HL-60/S4 treated with phorbol 12-myristate 13-acetate at 8.2 ng/mL for 4 days and 3 days (cell line): Measurements from ENCODE around the gene FLT3LG.

Source experiments
- in situ Hi-C: fragments of 300-500 bp; cut with MboI; formaldehyde crosslinking; loops from 2 replicates; pipeline ENCODE4 v1.15.0; 2022; ENCODE audit warnings: low sequenced_read_pairs

The FLT3LG gene

DNA sequence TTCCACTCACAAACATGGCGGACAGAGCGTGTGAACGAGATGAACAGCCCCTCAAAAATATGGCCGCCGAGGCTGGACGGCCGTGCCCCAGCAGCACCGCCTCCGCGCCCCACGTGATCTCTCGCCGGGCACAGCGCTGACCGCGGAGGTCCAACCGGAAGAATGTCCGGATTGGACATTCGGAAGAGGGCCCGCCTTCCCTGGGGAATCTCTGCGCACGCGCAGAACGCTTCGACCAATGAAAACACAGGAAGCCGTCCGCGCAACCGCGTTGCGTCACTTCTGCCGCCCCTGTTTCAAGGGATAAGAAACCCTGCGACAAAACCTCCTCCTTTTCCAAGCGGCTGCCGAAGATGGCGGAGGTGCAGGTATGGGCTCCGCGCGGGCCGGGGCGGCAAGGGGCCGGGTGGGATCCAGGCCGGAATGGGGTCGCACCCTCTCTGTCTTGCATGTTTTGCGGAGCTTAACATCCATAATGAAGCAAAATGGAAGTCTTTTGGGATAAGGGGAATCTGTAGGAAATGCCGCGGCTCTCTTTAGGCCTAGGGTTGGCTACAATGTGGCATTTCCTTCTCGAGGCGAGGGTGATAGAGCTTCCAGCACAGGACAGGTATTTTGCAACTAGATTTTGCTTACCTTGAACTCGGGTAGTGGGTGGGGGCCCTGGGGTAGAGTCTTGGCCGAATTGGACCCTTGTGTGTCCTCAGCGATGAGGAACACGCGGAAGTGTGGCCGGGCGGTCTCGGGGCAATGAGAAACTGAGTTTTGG lies 13.4 kb downstream of the FLT3LG start, which contains the start of gene RPL13A:
Gene RPL13A (plus strand): TSS at position 332 of the 769 bp plus-strand sequence. CDS start 22 bp downstream, at position 354.
- in situ Hi-C loops, result no loop called here

DNA sequence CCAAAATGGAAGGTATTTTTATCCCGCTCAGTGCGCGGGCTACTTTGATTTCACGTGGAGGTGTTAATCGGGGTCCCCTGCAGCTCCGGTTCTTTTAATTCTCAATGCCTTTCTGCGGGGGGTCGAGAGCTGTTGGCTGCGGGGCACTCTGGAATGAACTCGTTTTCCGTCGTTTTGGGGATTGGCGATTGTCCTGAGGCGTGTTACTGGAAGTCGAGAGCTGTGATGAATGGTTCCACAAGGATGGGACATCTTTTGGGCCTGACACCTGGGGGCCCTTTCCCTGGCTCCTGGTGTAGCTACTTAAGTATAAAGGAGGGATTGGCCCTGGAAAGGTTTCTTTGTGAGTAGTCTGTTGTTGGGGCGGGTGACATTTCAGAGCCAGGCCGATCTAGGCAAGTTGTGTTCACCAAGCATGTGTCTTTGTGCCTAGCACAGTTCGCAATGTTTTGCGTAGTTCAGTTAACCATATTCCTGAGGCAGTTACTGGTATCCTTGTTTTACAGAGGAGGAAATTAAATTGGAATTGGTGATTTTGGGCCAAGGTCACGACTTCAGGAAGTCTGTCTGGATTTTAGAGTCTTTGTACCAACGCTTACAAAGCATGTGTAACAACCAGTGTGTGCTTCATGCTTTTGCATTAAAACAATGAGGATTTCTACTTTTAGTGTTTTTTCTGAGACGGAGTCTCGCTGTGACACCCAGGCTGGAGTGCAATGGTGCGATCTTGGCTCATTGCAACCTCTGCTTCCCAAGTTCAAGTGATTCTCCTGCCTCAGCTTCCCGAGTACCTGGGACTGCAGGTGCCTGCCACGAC lies 14.2 kb downstream of the FLT3LG start:
- in situ Hi-C loops, result no loop called here

DNA sequence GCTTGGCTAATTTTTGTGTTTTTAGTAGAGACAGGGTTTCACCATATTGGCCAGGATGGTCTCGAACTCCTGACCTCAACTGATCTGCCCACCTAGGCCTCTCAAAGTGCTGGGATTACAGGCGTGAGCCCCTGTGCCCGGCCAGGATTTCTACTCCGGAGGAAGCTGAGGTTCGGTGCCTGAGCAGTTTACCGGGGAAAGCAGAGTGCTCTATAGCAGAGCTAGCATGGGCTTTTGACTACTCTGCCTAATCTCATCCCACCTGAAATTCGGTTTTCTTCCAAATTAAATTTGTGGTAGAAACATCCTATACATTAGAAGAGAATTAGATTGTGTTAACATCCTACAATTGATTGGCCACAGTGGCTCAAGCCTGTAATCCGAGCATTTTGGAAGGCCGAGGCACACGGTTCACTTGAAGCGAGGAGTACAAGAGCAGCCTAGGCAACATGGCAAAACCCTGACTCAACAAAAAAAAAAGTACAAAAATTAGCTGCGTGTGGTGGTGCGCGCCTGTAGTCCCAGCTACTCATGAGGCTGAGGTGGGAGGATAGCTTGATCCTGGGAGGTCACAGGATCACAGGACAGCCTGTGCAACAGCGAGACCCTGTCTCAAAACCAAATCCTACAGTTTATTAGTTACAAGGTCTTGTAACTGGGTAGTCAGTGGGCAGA lies 15.0 kb downstream of the FLT3LG start:
- in situ Hi-C loops, result no loop called here

DNA sequence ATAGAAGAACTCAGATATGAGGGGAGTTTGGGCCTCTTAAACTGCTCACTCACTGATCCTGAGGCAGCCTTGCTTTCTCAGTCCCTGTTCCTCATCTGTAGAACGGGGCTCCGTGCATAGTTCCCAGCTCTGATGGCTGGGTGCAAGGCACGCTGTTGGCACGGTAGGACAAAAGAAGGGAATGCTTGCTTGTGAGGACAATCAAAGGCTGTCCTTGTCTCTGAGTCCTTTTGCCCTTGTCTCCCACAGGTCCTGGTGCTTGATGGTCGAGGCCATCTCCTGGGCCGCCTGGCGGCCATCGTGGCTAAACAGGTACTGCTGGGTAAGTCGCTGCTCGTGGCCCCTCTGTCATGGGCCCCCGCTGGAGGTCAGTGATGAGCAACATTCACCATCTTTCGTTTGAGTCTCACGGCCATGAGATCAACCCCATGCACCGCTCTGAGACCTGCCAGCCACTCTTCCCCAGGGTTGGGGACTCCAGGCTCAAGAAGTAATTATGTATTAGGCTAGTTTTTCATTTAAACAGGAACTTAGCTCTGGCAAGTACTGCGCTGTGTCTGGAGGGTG lies 15.7 kb downstream of the FLT3LG start:
- in situ Hi-C loops, result no loop called here

DNA sequence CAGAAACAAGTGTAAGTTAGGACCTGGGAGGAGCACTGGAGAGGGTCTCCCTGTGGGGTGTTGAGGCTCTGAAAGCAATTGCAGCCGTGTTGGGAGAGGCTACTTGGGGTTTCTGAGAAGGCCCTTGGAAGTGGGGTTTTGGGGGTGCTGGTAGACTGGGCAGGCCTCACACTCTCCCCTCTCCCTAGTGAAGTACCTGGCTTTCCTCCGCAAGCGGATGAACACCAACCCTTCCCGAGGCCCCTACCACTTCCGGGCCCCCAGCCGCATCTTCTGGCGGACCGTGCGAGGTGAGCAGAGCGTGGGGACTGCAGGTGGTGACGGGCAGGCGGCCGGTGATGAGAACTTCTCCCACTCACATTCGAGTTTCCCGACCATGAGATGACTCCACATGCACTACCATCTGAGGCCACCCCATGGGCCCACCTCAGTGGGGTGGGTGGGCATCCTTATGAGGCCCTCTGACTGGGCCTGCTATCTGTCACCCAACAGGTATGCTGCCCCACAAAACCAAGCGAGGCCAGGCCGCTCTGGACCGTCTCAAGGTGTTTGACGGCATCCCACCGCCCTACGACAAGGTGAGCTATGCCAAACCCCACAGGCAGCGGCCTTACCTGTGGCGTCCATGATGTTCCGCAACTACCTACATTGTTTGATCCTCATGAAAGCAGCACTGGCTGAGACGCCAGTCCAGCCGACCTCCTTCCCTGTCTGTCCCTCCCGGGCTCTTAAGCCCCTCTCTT lies 16.4 kb downstream of the FLT3LG start:
- in situ Hi-C loops, result no loop called here

DNA sequence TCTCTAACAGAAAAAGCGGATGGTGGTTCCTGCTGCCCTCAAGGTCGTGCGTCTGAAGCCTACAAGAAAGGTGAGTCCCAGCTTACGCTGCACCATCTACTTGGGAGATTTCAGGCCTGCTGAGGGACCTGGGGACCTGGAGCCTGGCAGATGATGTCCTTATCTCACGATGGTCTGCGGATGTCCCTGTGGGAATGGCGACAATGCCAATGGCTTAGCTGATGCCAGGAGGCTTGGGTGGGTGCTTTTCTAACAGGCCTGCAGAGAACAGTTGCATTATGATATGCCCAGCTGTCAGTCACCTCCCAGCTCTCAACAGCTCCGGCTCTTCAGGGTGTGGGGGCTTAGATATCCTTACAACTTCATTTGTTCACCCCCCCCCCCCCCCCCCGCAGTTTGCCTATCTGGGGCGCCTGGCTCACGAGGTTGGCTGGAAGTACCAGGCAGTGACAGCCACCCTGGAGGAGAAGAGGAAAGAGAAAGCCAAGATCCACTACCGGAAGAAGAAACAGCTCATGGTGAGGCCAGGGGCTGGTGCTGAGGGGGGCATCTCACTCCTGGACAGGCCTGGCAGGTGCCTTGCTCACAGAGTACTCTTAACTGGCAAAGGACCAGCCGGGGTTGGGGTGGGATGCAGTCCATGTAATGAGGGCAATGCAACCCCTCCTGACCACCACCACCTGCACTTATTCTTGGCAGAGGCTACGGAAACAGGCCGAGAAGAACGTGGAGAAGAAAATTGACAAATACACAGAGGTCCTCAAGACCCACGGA lies 17.2 kb downstream of the FLT3LG start:
- in situ Hi-C loops, result no loop called here

DNA sequence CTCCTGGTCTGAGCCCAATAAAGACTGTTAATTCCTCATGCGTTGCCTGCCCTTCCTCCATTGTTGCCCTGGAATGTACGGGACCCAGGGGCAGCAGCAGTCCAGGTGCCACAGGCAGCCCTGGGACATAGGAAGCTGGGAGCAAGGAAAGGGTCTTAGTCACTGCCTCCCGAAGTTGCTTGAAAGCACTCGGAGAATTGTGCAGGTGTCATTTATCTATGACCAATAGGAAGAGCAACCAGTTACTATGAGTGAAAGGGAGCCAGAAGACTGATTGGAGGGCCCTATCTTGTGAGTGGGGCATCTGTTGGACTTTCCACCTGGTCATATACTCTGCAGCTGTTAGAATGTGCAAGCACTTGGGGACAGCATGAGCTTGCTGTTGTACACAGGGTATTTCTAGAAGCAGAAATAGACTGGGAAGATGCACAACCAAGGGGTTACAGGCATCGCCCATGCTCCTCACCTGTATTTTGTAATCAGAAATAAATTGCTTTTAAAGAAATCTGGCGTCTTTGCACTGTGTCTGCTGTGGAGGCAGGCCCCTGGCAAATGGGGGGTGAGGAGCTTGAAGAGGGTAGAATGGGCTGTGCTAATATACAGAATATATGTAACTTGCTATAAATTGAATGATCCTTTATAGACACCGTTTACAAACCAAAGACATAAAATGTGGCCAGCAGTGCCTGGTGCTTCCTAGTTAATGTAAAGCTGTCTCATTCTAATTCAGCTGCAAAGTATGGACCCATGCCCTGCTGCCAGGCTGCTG lies 18.0 kb downstream of the FLT3LG start:
- in situ Hi-C loops, result no loop called here

DNA sequence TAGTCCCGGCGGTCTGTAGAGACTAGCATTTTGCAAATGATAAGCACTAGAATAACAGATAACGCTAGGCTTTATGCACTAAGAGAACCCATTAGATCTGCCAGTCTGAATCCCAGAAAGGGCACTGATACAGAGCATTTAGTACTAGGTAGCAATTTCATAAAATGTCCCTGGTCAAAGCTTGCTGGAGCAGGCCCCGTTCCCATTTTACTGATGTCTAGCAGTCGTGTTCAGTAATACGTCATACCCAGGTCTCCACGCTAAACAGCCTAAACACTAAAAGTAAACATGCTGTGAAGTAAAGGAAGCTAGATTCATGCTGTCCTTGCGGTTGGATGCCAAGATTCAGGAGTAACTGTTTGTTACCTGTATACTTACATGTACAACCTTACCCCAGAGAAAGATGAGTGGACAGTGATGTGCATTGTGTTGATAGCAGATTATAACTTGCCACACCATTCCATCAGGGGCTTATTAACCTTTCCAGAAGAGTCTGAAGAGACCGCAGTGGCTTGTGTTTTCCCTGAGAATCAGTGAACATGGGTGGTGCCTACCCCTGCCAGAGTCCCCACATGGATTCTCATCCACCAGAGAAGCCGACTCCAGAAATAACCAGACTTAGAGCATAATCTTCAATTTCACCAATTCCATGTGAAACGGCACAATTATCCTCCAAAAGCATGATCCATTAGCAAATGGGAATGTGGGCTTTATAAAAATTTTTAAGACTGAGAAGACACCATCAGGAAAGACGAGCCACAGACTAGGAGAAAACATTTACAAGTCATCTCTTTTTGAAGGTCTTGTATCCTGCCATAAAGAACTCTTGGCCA lies 18.8 kb downstream of the FLT3LG start:
- in situ Hi-C loops, result no loop called here

DNA sequence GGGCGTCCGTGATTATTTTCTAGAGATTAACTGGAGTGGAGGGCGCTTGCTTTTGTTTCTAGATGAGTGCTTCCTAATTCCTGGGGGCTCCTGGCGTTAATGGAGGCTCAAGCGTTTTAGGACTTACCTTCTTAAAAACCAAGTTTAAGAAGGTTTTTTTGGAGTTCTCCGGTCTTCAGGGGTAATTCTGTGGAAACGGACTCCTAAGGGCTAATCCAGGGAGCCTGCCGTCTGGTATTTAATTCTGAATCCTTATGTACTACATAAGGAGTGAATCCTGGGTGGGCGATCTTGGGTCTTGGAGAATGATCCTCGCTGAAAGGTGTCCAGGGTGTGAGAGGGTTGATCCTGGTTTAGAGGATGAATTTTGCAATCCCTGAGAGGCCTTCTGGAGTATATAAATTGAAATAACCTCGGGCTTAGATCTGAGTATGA lies 22.6 kb downstream of the FLT3LG start:
- in situ Hi-C loops, result no loop called here

DNA sequence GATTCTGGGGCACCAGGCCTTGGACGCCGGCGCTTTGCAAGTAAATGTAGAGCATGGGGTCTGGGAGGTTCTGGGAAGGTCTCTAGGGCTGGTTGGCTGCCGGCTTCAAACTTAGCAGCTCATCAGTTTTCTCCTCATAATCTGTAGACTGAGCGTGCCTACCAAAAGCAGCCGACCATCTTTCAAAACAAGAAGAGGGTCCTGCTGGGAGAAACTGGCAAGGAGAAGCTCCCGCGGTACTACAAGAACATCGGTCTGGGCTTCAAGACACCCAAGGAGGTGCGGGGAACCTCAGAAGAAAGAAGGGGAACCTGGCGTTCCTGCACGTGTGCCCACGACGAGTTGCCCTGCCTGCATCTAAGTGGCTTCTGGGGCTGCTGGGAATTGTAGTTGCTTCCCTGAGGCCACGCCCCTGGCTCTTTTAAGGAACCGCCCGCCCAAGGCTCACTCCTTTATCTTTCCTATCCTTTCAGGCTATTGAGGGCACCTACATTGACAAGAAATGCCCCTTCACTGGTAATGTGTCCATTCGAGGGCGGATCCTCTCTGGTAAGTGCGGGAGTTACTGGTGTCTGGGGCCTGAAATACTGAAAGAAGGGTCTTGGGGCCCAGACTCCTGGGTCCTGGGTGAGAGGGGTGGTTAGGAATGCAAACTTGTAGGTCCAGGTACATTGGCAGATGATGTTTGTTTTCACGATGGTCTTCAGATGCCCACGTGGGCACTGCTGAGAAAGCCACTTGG lies 23.2 kb downstream of the FLT3LG start:
- in situ Hi-C loops, result no loop called here

DNA sequence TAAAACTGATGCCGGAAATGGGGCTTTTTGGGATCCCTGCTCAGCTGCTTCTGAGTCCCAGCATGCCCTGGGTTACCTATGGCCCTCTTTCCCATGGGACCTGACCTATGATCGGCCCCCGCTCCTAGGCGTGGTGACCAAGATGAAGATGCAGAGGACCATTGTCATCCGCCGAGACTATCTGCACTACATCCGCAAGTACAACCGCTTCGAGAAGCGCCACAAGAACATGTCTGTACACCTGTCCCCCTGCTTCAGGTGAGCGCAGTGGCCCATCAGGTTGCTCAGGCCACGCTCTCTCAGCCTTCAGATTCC lies 23.7 kb downstream of the FLT3LG start:
- in situ Hi-C loops, result no loop called here

DNA sequence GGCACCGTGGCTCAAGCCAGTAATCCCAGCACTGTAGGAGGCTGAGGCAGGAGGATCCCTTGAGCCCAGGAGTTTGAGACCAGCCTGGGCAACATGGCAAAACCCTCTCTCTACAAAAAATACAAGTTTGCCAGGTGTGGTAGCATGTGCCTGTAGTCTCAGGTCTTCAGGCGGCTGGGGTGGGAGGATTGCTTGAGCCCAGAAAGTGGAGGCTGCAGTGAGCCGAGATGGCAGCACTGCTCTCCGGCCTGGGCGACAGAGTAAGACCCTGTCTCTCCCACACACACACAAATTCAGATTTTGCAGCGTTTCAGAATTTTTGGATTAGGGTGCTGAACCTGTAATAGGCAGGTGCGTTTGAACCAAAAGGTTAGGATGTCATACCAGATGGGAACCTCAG lies 24.5 kb downstream of the FLT3LG start:
- in situ Hi-C loops, result no loop called here

DNA sequence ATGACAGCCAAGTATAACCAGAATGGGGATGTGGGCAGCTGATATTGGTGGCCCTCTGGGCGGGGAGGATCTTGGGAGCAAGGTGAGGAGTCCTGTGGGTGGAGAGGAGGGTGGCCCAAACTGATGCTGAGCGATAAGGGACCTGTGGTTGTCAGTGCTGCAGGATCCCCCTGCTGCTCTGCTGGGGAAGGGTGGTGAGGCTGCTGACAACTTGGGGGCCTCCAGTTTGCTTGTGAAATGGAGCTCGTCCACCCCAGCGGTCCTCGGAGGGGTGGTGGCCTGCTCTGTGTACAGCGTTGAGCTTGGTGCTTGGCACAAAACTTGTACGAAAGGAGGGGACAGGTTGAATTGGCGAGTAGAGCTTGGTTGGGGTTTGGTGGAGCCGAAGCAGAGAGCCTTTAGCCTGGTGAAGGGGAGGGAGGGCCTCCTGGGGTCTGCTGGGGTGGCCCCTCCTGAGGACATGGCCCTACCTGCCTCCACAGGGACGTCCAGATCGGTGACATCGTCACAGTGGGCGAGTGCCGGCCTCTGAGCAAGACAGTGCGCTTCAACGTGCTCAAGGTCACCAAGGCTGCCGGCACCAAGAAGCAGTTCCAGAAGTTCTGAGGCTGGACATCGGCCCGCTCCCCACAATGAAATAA lies 25.1 kb downstream of the FLT3LG start:
- in situ Hi-C loops, result no loop called here

DNA sequence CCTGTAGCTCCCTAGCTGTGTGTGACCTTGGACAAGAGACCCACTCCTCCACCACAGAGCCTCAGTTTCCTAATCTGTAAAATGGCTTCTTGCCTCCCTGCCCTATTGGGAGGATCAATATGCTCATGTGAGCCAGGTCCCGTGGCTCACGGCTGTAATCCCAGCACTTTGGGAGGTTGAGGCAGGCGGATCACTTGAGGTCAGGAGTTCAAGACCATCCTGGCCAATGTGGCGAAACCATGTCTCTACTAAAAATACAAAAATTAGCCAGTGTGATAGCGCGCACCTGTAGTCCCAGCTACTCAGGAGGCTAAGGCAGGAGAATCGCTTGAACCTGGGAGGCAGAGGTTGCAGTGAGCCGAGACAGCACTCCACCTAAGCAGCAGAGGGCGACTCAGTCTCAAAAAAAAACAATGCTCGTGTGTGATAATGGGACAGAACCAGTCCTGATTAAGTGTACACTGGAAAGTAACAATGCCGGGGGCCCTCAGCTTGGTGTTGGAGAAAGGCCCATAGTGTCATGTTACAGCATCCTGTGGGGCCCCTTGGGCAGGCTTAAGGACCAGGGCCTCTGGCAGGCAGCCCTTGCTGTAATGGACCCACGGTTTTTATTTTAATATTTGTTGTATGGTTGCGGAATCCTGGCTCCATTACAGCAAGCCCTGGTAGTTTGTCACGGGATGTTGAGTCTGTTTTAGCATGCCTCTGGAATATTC lies 29.0 kb downstream of the FLT3LG start:
- in situ Hi-C loops, result no loop called here

DNA sequence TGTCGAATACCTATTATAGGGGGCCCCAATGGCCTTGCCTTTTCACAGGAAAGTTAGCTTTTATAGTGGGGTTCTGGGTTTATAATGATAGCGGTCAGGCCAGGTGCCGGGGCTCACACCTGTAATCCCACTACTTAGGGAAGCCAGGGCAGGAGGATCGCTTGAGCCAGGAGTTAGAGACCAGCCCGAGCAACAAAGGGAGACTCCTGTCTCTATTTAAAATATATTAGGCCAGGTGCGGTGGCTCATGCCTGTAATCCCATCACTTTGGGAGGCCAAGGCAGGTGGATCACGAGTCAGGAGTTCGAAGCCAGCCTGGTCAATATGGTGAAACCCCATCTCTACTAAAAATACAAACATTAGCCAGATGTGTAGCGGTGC lies 29.6 kb downstream of the FLT3LG start:
- in situ Hi-C loops, result no loop called here

DNA sequence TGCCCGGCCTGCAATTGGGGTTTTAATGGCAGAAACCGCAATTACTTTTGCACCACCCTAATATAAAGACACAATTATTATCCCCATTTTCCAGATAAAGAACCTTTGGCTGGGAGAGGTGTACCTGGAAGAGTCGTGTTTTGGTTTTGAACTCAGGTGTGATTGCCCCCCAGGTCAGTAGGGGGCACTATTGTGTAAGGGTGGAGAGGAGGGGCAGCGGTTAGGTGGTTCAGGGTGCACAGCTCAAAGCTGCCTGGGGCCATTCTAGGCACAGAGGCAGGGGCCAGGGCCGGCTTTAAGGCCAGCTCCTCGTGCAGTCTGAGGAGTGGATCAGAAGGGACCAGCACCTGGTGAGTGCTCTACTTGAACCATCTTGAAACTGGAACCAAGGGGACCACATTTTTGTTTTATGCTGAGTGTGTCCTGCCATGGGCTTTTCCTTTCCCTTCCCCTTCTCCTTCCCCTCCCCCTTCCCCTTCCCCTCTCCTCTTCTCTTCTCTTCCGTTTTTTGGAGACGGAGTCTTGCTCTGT lies 32.6 kb downstream of the FLT3LG start:
- in situ Hi-C loops, result loop anchor here (5.0 kb wide), 1 partner anchor 41 kb away; no protein-coding TSS in a partner anchor
